Endothelial cell of umbilical vein (primary cell): ENCODE measurements around the gene RAP2A. TPM values are rescaled to one million over a fixed set of nuclear protein-coding genes. Genes with fewer than 3 reads are reported as not detected.

Source experiments
- BruUV-seq: library from RNA; stranded (reverse); fragments of 400-500 nt; replicated peaks from 2 replicates; lab custom pipeline; 2021; lab: Mats Ljungman, UMichigan
- CTCF ChIA-PET: fragments of 300-600, 350-600 bp; sonication (Branson Sonifier 250); formaldehyde crosslinking; loops from one replicate; lab custom pipeline; 2021; ENCODE audit warnings: antibody characterized with exemption, inconsistent platforms; lab: Charles Lee
- POLR2A ChIA-PET: fragments of 300-600, 350-600 bp; sonication (Branson Sonifier 250); formaldehyde crosslinking; loops from one replicate; lab custom pipeline; 2021; ENCODE audit warnings: antibody characterized with exemption, inconsistent platforms; lab: Charles Lee
- DNase-seq: peaks from one replicate; pipeline ENCODE4 v3.0.0-alpha.2; 2011; ENCODE audit warnings: low read depth, low spot score
- FAIRE-seq: peaks from 2 replicates; lab custom pipeline; 2011; peaks lifted over from hg19 to GRCh38; lab: Jason Lieb, UNC
- H2AFZ ChIP-seq: 2 replicates; pipeline ENCODE4 v1.6.0; 2012; ENCODE audit warnings: low read depth, low read length, control low read depth, inconsistent platforms
- H3K27ac ChIP-seq: 2 replicates; pipeline ENCODE4 v1.5.1; 2011; ENCODE audit warnings: low read depth, mild to moderate bottlenecking, control low read depth, low read length, moderate library complexity; ENCODE audit not compliant: insufficient read depth
- H3K27me3 ChIP-seq, 2 experiments: 2 replicates each; pipeline versions ENCODE4 v1.6.0 to v1.6.1; 2011; ENCODE audit warnings: low read length in 2 of 2, mixed read lengths in 1 of 2; ENCODE audit not compliant: control insufficient read depth in 2 of 2, insufficient read depth in 2 of 2
- H3K36me3 ChIP-seq, 2 experiments: 2 replicates in 1 of 2; 3 replicates in 1 of 2; pipeline ENCODE4 v1.5.1; 2011; ENCODE audit warnings: low read length in 2 of 2, mild to moderate bottlenecking in 1 of 2, moderate library complexity in 1 of 2; ENCODE audit not compliant: control insufficient read depth in 2 of 2, insufficient read depth in 2 of 2; ENCODE audit errors: extremely low read depth in 1 of 2
- H3K4me1 ChIP-seq: 3 replicates; pipeline ENCODE4 v1.5.1; 2011; ENCODE audit warnings: mild to moderate bottlenecking, low read length; ENCODE audit not compliant: control insufficient read depth, insufficient read depth; ENCODE audit errors: extremely low read depth
- H3K4me2 ChIP-seq: 2 replicates; pipeline ENCODE4 v1.6.1; 2011; ENCODE audit warnings: low read length, control low read depth, mixed read lengths; ENCODE audit not compliant: insufficient read depth
- H3K4me3 ChIP-seq, 3 experiments: fragments of 200-600 bp in 1 of 3; sonication (generic), shearing (Covaris generic) in 1 of 3; replicated peaks in 1 of 3; 2 replicates each; pipeline ENCODE4 v1.5.1; 2011 to 2016; ENCODE audit warnings: control low read depth in 3 of 3, low read length in 3 of 3, mild to moderate bottlenecking in 2 of 3, inconsistent platforms in 1 of 3, low read depth in 1 of 3, moderate library complexity in 1 of 3; ENCODE audit not compliant: insufficient read depth in 1 of 3
- H3K79me2 ChIP-seq: 2 replicates; pipeline ENCODE4 v1.6.0; 2012; ENCODE audit warnings: low read length, inconsistent platforms; ENCODE audit not compliant: control insufficient read depth, insufficient read depth
- H3K9ac ChIP-seq: replicated peaks from 2 replicates; pipeline ENCODE3; 2011; ENCODE audit warnings: low read length, control low read depth; ENCODE audit not compliant: insufficient read depth; ENCODE audit errors: extremely low read depth
- H3K9me1 ChIP-seq: replicated peaks from 3 replicates; pipeline ENCODE4 v1.6.0; 2011; ENCODE audit warnings: mild to moderate bottlenecking, low read length; ENCODE audit not compliant: control insufficient read depth, insufficient read depth; ENCODE audit errors: extremely low read depth
- H3K9me3 ChIP-seq: replicated peaks from 2 replicates; pipeline ENCODE4 v1.5.1; 2012; ENCODE audit warnings: low read length, inconsistent platforms; ENCODE audit not compliant: control insufficient read depth, insufficient read depth
- H4K20me1 ChIP-seq: replicated peaks from 2 replicates; pipeline ENCODE3; 2011; ENCODE audit warnings: mild to moderate bottlenecking, low read length; ENCODE audit not compliant: control insufficient read depth, insufficient read depth; ENCODE audit errors: extremely low read depth
- EZH2 ChIP-seq: IDR thresholded peaks from 2 replicates; pipeline ENCODE4 v1.6.1; 2012; ENCODE audit warnings: borderline replicate concordance, low read depth, mild to moderate bottlenecking, moderate library complexity, low read length, inconsistent platforms; ENCODE audit not compliant: severe bottlenecking
- FOS ChIP-seq: IDR thresholded peaks from 2 replicates; pipeline ENCODE4 v1.6.1; 2011; ENCODE audit warnings: mild to moderate bottlenecking, low read length, moderate library complexity, borderline replicate concordance; ENCODE audit not compliant: insufficient read depth
- GATA2 ChIP-seq: IDR thresholded peaks from 2 replicates; pipeline ENCODE4 v1.7.0; 2011; ENCODE audit warnings: low read depth, mild to moderate bottlenecking, moderate library complexity, mixed read lengths, low read length; ENCODE audit not compliant: insufficient read length, insufficient read depth
- JUN ChIP-seq: IDR thresholded peaks from 2 replicates; pipeline ENCODE4 v1.6.1; 2011; ENCODE audit warnings: borderline replicate concordance, low read depth; ENCODE audit not compliant: insufficient read length, insufficient read depth
- MYC ChIP-seq: IDR thresholded peaks from one replicate; pipeline ENCODE4 v1.6.1; 2011; ENCODE audit warnings: mild to moderate bottlenecking, low read depth, low read length
- POLR2A ChIP-seq: IDR thresholded peaks from 2 replicates; pipeline ENCODE4 v1.6.1; 2012; ENCODE audit warnings: low read depth, mild to moderate bottlenecking, control low read depth, low read length
- POLR2AphosphoS5 ChIP-seq: IDR thresholded peaks from 2 replicates; pipeline ENCODE4 v1.6.1; 2012; ENCODE audit warnings: low read depth, mild to moderate bottlenecking, control low read depth, low read length, moderate library complexity; ENCODE audit not compliant: insufficient read depth
- dilution Hi-C: fragments of 300-500 bp; cut with MboI; formaldehyde crosslinking; loops from one replicate; pipeline ENCODE4 v1.15.0; 2019; ENCODE audit warnings: low sequenced_read_pairs; ENCODE audit not compliant: extremely low pct_ligation_motif_present
- intact Hi-C: fragments of 100-400 bp; cut with micrococcal nuclease; formaldehyde crosslinking; loops from one replicate; pipeline ENCODE4 v1.10.0; 2022
- polyA plus RNA-seq, 4 experiments: library from polyadenylated mRNA; depleted of rRNA in 3 of 4; stranded (reverse) in 3 of 4; unstranded in 1 of 4; fragments of >200 nt; gene quantifications; 2 replicates each; pipeline versions ENCODE4 v1.2.1 to v1.2.3, GENCODE V29; 2011 to 2012; ENCODE audit warnings: missing spikeins in 1 of 4
- total RNA-seq: library from RNA; stranded (reverse); gene quantifications from 2 replicates; pipeline ENCODE4 v1.2.3, GENCODE V29; 2021
- TF ChIP-seq, protein P1 (sequence below), 2 donors: IDR thresholded peaks; 1 replicate in 1 of 2; 2 replicates in 1 of 2; pipeline ENCODE4 v1.5.1; 2011; ENCODE audit warnings: low read length in 2 of 2, mild to moderate bottlenecking in 2 of 2, moderate library complexity in 2 of 2, control low read depth in 1 of 2, inconsistent platforms in 1 of 2, low read depth in 1 of 2; ENCODE audit not compliant: insufficient read depth in 1 of 2; ENCODE audit errors: extremely low read depth in 1 of 2
- TF ChIP-seq, protein P2 (sequence below): IDR thresholded peaks from 2 replicates; pipeline ENCODE4 v1.6.1; 2011; ENCODE audit not compliant: insufficient read depth, insufficient read length

RAP2A gene
- total and polyA plus RNA-seq, 2 donors (not counting 3 experiments of a cell fraction or from before 2014, with no cell fraction given): 7.8 to 44.4 TPM

DNA sequence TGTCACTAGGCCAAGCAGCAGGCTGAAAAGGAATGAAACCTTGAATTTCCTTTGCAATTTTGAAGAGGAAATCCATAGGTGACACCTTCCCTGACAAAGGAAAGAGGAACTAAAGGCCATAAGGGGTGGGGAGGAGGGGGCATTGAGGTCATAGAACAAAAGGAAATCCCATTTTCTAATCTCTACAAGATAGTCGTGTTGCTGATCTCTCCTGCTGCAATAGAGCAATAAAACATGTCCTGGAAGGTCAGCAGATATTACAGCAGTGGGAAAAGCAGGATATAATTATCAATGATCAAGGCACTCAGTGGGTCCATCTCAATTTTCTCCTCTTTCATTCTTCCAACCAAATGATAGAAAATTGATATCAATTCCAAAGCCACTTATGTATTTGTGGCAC, 20.3 kb upstream of the RAP2A start:
- Histone ChIP-seq H3K9me1 (no peaks in the 10 kb centered on the region), H3K9me3 (no peaks in the 10 kb centered on the region), H3K27me3 (peaks cover 11 to 15% of the 10 kb centered on the region in 2 experiments), H4K20me1 (no peaks in the 10 kb centered on the region), H3K27ac (no peak overlapping the region), H3K4me2 (no peak overlapping the region), H3K79me2 (no peaks in the 10 kb centered on the region), H2AFZ (no peak overlapping the region), H3K9ac (no peak overlapping the region), H3K36me3 (no peaks in the 10 kb centered on the region), H3K4me3 (no peak overlapping the region), H3K4me1 (no peaks in the 10 kb centered on the region)
- ChIA-PET POLR2A (no interaction called here), CTCF (interaction anchor here (2.3 kb wide), 1 partner anchor 9 kb away, joined by 15 read pairs; no protein-coding TSS in a partner anchor)
- FAIRE-seq: no peak
- dilution Hi-C loops (no loop called here), intact Hi-C loops (no loop called here)
- DNase-seq: no peak
- TF ChIP-seq EZH2 (no peak), MYC (no peak), GATA2 (no peak)
- TF ChIP-seq, protein P1, sequence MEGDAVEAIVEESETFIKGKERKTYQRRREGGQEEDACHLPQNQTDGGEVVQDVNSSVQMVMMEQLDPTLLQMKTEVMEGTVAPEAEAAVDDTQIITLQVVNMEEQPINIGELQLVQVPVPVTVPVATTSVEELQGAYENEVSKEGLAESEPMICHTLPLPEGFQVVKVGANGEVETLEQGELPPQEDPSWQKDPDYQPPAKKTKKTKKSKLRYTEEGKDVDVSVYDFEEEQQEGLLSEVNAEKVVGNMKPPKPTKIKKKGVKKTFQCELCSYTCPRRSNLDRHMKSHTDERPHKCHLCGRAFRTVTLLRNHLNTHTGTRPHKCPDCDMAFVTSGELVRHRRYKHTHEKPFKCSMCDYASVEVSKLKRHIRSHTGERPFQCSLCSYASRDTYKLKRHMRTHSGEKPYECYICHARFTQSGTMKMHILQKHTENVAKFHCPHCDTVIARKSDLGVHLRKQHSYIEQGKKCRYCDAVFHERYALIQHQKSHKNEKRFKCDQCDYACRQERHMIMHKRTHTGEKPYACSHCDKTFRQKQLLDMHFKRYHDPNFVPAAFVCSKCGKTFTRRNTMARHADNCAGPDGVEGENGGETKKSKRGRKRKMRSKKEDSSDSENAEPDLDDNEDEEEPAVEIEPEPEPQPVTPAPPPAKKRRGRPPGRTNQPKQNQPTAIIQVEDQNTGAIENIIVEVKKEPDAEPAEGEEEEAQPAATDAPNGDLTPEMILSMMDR (IDR thresholded peaks at IDR 0.05; ENCODE audit: extremely low read depth in 1 of 2, insufficient read depth in 1 of 2, low read depth in 1 of 2, low read length in 2 of 2): no peak
- BruUV-seq: no TSS peak

DNA sequence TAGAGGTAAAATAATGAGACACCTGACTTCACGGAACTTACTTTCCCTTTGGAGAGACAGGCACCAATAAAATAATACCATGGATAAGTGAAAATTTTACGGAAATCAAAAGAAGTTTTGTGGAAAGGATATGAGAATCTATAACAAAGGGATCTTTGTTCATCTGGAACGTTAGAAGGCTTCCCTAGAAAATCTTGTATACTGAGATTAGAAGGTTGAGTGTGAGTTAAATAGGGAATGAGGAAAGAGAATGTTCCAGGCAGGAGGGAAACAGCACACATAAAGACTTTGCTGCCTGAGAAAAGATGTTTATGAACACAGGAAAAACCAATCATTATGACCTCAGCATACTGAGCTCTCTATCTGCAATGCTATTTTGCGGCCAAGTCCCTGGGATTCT, 19.6 kb upstream of the RAP2A start:
- Histone ChIP-seq H3K9me1 (no peaks in the 10 kb centered on the region), H2AFZ (no peak overlapping the region), H3K4me1 (no peaks in the 10 kb centered on the region), H4K20me1 (no peaks in the 10 kb centered on the region), H3K36me3 (no peaks in the 10 kb centered on the region), H3K4me3 (no peak overlapping the region), H3K4me2 (no peak overlapping the region), H3K79me2 (no peaks in the 10 kb centered on the region), H3K9ac (no peak overlapping the region), H3K9me3 (no peaks in the 10 kb centered on the region), H3K27ac (no peak overlapping the region), H3K27me3 (peaks cover 9 to 11% of the 10 kb centered on the region in 2 experiments)
- POLR2A ChIA-PET: no interaction called here
- CTCF ChIA-PET: interaction anchor here (0.5 to 2.3 kb wide), 2 partner anchors 9 to 423 kb away, joined by 3 to 15 read pairs; no protein-coding TSS in a partner anchor
- TF ChIP-seq, protein P1 (IDR thresholded peaks at IDR 0.05; ENCODE audit: extremely low read depth in 1 of 2, insufficient read depth in 1 of 2, low read depth in 1 of 2, low read length in 2 of 2): no peak
- TF ChIP-seq POLR2AphosphoS5: no peak
- no peak for TF ChIP-seq MYC
- TF ChIP-seq EZH2: no peak
- TF ChIP-seq, protein P2, sequence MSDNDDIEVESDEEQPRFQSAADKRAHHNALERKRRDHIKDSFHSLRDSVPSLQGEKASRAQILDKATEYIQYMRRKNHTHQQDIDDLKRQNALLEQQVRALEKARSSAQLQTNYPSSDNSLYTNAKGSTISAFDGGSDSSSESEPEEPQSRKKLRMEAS: no peak
- no peak for TF ChIP-seq JUN
- no peak for TF ChIP-seq POLR2A
- TF ChIP-seq FOS: no peak
- no peak for TF ChIP-seq GATA2
- DNase-seq (no peak), FAIRE-seq (no peak)
- intact Hi-C loops: no loop called here
- dilution Hi-C loops: no loop called here
- BruUV-seq: no TSS peak
